ENCODE results near the gene FLT3.
"Not testable (repeated sequence)": the region's sequence is repeated elsewhere in the genome, so short reads cannot be mapped to it uniquely, and the experiment has no call there.

FLT3 gene

DNA sequence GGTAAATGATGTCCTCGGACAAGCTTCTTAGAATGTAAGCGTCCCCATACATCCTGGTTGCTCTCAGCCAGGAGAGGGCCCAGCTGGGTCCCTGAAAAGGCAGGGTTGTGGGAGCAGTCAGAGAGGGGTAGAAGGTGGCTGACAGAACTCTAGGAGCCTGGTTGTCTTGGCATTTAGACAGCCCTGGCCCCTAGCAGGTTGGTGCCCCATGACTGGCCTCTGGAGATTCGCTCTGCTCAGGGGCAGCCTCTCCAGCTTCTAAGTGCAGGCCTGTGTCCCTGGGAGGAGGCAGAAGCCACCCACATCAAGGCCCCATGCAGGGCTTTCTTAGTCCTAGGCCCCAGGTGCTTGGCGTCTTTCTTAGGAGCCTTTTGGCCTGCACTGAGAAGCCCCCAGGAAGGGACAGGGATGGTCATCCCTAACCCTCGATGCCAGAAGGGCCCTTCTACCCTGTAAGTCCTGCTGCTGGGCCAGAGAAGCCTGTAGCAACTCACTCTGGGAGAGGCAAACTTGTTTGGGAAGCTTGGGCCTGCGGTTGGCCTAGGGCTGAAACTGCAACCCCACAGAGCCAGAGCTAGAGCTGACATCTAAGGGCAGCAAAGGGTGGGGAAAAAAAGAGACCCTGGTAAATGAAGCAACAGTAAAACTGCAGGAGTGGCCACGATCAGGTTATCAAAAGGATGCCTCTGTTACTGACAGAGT, 128.4 kb downstream of the FLT3 start:
- no peak for DNase-seq (ENCODE audit: low read depth)

DNA sequence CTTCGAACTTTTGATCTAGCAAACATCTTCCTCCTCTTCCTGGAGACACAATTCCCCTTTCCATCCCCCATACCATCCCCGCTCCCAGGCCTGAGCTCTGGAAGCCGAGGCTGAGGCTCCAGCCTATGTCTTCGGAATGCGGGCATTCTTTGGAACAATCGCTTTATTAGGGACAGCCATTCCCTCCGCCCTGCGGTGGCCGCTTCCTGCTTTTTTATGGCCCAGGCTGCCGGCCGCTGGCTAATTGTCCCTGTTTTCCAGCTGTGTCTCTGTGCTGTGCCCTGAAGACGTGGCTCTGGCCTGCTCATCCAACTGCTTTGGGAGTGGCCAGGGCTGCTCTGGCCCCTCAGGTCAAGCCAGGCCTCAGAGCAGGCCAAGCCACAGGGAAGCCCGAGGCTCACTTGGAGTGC, 129.1 kb downstream of the FLT3 start:
- DNase-seq (ENCODE audit: low read depth): no peak

DNA sequence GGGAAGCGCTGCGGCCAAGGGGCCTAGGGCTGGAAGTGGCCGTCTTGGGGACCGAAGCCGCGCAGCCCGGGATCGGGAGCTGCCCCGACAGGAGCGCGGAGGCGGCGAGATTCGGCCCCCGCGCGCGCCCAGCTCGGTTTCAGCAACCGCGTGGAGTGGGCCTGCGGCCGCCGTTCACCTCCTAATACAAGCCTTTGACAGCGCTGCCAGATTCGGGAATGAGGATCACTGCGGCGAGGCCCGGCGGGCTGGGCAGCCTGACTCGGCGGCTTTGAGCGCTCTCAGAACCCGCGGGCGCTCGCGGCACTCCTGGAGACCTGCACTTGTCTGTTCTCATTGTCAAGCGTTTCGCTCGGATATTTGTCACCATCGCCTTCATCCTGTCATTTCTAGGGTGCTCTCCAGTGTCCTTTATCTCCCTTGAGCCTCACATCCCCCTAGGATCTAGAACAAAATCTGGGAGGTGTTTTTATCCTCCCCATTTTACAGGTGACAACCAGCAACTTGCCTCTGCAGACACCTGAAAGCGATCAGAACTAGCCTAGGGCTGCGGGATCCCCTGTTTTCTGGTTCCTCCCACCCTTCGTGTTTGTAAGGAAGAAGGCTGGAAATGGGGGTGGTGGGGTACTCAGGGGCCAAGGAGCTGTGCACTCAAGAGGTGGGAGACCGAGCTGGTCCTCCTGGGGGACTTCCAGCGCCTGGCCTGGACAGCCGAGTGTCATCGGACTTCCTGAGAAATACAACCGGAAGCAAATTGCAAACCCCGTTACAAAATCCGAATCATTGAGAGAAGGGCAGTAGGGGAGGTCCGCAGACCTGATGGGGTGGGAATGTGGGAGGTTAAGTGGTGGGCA, 129.8 kb downstream of the FLT3 start:
- DNase-seq (ENCODE audit: low read depth): no peak

DNA sequence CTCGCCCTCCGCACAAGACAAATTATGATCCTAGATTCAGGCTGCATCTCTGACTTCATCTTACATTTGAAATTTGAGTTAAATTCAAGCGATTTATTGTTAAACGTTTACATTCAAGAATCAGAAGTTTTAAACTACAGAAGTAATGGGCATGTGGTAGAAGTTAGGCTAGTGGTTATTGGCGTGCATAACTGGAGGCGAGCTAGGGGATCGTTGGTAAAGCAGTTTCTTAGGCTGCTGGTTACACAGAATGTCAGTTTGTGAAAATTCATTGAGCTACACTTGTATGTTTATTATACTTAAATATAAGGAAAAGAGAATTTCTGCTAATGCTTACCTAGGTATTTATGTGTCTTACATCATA, 130.5 kb downstream of the FLT3 start:
- no peak for DNase-seq (ENCODE audit: low read depth)

DNA sequence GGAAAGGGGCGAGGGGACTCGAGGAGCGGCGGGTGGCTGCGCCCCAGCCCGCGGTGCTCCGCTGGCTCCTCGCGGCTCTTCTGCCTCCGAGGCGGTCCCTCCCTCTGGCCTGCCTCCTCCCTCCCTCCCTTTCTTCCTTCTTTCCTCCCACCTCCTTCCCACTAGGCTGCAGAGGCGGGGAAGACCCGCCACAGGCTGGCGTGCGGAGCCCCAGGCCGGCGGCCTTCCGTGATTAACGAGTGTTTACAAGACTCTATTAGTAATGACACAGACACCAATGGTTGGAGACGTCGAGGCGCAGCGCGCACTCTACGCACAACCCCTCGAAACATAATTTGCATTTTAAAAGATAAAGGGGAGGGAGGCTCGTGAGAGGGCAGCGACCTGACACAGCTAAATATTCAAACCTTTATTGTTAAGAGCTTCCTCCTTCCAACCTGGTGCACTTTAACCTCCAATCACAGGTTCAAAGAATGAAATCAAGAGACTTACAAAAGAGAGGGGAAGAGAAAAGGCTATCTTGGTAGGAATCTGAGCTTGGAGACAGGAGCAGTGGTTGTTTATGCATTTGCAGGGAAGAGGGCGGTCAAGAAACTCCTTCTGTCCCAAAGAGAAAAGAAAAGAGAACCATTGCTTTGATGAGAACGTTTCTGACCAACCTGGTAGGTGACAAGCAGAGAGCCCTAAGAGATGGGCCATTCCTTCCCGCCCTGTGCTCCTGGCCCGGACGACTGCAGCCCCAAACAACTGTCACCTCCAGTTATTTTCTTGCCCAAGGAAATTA, 131.1 kb downstream of the FLT3 start, which contains the start of gene CDX2:
Gene CDX2, minus strand, starts transcription at position 234 of the 784 bp plus-strand sequence. CDS start 309 bp downstream, outside the sequence.
- DNase-seq (ENCODE audit: low read depth): no peak

DNA sequence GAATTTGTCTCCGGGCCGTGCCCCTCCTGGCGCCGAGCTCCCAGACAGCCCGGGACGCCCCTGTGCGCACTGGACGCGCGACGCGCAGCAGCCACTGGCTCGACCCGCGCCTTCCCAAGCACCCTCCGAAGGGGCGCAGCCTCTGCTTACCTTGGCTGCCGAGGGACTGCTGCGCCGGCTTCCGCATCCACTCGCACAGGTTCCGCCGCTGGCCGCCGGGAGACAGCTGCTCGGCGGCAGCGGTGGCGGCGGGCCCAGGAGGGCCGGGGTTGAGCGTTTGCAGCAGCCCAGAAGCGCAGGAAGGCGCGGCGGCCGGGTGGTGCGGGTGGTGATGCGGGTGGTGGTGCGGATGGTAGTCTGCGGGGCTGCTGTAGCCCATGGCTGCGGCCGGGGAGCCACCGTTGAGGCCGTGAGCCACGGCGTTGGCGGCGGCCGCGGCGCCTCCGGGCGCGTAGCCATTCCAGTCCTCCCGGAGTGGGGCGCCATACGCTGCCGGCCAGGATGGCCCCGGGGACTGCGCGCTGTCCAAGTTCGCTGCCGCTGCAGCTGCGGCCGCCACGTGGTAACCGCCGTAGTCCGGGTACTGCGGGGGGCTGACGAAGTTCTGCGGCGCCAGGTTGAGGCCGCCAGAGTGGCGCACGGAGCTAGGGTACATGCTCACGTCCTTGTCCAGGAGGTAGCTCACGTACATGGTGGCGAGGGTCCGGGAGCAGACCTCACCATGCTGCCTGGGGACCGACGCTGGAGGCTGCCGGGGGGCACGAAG, 131.9 kb downstream of the FLT3 start:
- DNase-seq (ENCODE audit: low read depth): no peak

DNA sequence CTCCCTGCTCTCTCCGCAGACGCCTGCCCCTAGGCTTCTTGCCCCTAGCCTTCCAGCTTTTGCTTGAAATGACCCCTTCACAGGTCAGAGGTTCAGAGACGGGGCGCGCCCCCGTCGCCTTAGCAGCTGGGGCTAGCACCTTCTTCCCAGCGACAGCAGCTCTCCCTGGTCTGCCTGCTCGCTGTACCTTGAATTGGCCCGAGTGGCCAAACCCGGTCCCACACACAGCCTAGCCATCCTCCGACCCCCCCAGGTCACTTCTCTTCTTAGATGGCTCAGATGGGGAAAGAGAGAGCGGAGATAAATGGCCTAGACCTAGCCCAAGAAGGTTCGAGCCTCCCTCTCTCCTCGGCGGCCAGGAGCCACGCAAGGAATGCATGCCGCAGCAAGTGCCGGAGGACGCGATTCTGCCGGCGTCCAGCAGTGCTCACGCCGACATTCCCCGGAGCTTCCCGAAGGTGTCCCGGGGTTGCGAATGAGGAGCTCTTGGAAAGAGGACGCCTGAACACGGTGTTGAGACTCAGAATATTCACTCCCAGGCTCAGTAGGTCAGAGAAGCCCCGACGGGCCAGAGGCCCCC, 132.6 kb downstream of the FLT3 start:
- no peak for DNase-seq (ENCODE audit: low read depth)

DNA sequence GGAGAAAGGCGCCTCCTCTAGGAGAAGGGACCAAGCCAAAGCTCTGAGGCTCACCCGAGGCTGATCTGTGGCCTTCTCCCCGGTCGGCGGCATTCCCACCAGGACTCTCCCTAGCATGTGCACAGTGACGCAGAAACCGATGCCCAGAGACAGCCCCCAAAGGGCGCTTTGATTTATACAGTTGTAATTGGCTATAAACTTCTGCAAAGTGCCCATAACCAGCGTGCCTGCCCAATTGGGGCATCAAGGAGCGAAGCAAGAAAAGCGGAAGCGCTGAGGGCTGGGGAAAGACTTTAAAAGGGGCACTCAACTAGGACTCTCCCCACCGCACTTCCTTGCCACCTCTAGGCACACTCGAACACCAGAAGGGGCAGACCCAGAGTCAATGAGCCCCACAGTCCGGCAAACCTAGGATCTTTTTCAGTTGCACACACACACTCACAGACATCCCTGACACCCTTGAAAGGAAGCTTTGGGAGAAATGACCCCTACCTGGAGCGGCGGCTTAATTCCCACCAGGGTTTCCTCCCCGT, 133.1 kb downstream of the FLT3 start:
- DNase-seq (ENCODE audit: low read depth): no peak

DNA sequence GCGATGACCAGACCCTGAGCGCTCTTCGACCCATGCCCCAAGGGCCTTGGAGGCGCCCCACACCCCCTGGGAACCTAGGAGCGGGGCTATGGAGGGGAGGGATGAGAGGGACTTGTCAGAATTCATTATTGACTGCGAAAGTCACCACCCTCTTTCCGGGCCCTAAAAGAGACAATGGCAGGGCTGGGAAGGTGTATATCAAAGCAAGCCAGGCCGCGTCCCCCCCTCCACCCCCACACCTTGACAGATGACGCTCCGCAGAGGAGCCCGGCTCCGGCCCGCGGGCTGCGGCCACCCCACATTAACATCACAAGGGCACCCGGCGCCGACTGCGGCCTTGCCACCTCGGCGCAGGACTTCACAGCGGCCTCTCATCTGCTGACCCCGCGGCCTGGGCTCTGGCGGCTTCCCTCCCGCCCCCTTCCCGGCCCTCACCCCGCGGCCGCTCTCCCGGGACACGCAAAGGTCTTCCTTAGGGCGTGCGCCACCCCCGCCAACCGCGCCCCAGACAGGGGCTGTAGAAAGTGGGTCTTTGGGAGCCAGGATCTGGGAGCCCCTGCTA, 133.7 kb downstream of the FLT3 start:
- no peak for DNase-seq (ENCODE audit: low read depth)

DNA sequence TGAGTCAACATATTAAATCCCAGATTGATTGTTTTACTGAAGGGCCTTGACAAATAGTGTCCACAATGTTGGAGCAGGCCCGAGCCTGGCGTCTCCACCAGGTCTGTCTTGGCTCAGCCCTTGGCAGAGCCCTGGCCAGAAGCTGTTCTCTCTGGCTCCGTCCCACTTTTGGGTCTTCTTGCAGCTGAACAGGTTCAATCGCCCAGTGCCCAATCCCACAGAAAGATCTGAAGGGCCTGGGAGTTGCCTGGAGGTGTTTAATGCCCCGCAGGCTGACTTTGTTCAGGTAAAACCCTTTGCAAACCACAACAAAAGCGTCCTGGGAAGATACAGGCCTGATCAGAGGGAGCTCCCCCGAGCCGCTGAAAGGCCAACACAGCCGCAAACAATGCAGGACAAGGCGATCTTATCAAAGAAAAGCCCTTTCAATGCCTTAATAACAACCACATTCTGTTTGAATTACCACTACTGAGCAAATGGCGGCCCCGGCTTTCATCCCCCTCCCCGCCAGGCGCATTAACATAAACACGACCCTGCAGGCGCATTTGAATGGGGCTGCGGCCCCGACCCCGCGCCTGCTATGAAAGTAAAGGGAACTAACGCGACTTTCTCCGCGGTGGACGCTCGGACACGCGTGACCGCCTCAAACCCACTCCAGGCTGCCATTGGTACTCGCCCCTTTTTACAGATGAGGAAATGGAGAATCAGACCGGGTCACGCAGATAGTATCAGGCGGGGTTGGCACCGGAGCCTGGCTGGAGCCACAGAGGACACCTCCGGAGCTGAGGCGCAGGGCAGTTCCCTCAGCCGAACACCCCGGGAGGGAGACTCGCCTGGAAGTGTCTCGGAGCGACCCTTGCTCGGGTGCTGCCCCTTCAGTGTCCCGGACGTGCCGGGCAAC, 134.4 kb downstream of the FLT3 start:
- DNase-seq (ENCODE audit: low read depth): no peak

DNA sequence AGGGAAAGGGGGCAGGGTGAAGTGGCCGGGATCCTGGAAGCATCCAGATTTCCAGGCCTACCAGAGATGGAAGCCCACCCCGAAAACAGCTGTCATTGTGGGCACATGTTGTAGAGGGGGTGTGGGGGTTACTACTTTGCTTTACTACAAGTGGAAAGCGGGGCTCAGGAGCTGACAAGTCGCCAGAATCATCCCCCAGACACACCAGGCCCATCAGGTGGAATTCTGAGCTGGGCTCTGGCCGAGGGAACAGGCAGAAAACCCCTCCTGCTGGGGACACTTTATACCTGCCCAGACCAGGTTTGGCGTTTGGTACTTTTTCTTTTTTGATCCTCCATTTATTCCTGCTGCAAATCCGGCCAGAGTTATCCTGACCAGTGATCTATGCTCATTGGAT, 135.0 kb downstream of the FLT3 start:
- DNase-seq (ENCODE audit: low read depth): no peak

DNA sequence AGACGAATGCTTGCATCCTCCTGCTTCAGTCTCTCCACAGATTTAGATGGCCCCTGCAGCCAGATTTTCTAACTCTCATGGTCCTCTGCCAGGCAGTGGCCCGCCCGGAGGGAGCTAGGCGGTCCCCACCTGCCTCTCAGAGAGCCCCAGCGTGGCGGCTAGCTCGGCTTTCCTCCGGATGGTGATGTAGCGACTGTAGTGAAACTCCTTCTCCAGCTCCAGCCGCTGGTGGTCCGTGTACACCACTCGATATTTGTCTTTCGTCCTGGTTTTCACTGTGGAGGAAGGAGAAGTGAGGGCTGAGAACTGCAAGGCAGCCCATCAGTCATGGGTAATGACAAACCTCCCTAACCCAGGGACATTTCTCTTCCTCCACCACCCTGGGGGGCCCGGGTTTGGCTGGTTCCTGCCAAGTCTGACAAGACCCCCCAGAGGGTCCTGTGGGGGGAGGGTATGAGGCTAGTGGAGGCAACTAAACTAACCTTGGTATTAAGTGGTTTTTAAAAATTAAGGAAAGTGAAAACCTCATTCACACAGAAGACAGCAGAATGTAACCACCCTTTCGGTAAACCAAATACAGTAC, 135.5 kb downstream of the FLT3 start:
- no peak for DNase-seq (ENCODE audit: low read depth)

DNA sequence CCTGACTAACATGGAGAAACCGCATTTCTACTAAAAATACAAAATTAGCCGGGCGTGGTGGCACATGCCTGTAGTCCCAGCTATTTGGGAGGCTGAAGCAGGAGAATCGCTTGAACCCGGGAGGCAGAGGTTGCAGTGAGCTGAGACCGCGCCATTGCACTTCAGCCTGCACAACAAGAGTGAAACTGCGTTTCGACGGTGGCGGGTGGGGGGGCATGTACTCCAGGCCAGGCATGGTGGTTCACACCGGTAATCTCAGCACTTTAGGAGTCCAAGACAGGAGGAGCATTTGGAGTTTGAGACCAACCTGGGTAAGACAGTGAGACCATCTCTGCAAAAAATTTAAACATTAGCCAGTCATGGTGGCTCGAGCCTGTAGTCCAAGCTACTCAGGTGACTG, 136.2 kb downstream of the FLT3 start:
- not testable (repeated sequence) for DNase-seq (ENCODE audit: low read depth)

DNA sequence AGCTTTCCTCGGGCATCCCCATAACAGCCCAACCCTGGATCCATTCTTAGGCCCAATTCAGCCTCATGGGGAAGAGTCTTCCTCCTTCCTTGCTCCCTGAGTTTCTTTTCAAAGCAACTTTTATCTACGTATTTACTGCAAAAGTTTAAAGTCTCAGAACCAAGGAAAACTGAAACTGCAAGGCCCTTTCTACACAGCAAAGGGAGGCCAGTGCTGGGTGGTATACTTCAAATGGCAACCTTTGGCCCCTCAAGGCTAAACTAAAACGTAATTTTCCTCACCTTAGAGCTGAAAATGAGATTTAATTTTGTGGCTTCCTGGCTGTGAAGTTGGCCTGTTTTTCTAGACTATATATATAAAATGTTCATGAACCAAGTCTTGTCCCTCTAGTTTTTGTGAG, 136.9 kb downstream of the FLT3 start:
- no peak for DNase-seq (ENCODE audit: low read depth)

DNA sequence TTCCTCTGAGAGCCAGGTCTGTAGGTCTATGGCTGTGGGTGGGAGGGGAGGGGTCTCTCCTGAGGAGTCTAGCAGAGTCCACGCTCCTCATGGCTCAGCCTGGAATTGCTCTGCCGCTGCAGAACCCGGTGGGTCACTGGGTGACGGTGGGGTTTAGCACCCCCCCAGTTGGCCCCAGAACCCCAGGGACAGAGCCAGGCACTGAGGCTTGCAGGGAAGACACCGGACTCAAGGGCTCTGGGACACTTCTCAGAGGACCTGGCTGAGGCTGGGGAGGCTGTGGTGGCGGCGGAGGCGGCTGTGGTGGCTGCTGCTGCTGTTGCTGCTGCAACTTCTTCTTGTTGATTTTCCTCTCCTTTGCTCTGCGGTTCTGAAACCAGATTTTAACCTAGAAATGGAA, 137.4 kb downstream of the FLT3 start:
- no peak for DNase-seq (ENCODE audit: low read depth)

DNA sequence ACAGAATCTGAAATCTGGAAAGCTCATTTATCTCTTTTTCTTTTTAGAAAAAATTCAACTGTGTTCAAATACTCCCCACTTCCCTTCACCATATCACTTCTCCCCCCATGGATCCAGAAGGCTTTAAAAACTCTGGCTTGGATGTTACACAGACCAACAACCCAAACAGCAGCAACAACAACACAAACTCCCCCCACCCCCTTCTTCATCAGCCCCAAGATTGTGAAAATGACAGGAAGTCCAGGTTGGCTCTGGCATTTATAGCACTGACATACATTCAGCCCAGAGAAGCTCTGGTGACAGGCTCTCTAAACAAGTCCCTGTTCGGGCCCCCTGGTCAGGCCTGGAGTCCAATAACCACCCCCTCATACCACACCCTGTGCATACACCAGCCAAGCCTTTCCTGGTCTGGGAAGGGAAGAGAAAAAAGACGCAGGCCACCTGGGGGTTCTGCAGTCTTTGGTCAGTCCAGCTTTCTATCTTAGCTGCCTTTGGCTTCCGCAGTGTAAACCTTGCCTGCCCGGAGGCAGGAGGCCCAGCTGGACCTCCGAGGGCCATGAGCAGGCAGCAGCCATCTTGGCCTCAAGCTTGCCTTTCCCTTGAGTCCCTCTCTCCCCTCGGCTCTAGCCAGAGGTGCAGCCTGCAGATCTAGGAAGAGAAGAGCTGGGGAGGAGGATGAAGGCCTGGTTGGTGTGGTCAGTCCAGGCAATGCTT, 138.1 kb downstream of the FLT3 start:
- DNase-seq (ENCODE audit: low read depth): no peak

DNA sequence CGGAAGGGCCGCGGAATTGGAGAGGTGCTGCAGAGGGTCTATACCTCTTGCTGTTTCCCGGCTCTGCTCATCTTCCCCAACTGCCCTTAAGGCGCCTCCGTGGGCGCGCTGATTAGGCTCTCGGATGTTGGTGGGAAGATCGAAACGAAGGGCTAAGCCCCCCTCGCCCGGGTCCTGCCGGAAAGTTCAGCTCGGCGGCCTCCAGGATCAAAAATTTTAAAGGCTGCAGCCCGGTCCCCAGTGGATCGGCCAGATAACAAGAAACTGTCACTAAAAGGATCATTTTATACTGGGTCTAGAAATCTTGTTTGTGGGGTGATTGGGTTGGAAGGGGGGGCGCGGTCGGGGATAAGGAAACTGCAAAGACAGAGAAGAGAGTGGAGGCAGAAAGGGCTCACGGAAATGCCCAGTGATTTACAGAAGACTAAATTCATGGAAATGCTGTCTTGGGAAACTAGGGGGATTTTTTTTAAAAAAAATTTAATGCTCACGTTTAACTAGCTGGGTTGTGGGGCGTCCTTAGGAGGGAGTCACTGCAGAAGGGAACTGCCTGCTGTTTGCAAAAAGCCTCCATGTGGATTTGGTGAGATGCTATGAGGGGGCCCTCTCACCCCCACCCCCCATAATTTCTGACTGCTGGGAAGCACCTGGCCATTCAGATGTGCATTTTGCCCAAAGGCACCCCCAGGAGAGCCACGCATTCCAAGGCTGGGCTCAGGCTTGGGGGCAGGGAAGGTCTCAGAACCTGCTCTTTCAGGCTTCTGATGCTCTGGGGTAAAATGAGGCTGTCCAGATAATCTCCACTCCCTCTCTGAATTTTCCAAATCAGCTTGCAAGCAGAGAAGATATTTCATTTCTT, 138.9 kb downstream of the FLT3 start:
- DNase-seq (ENCODE audit: low read depth): no peak
